ENCODE results near the gene CNPY1.

- TF ChIP-seq TAF1 (IDR thresholded peaks at IDR 0.05; ENCODE audit: low read depth) (no peak), CTCF (IDR thresholded peaks at IDR 0.05; ENCODE audit: poor library complexity, severe bottlenecking) (no peak), EZH2 (IDR thresholded peaks at IDR 0.05; ENCODE audit: borderline replicate concordance, insufficient read depth, low read length, poor library complexity, severe bottlenecking) (no peak)
These were observed 13.3 kb upstream of the CNPY1 start for GRCh38 chr7:155559519-155560108.
